HK-2 (cell line): ENCODE results near the gene GNB1.
"Not testable (repeated sequence)": the region's sequence is repeated elsewhere in the genome, so short reads cannot be mapped to it uniquely, and the experiment has no call there.

Experiments
- DNase-seq: peaks from one replicate; pipeline ENCODE4 v3.0.0-alpha.2; 2018; ENCODE audit not compliant: unreplicated experiment

GNB1 gene

GRCh38 chr1:1891349-1892078 lies 627 bp upstream of the GNB1 start:
- peak; percentile 81 for DNase-seq

- DNase-seq = peak; percentile 57
Observed at GRCh38 chr1:1889847-1890505, 911 bp downstream of the GNB1 start.

GRCh38 chr1:1889090-1889750 lies 1.7 kb downstream of the GNB1 start:
- no peak for DNase-seq

GRCh38 chr1:1883890-1884289 lies 7.0 kb downstream of the GNB1 start:
- not testable (repeated sequence) for DNase-seq

GRCh38 chr1:1883092-1883873 lies 7.6 kb downstream of the GNB1 start:
- no peak for DNase-seq

- no peak for DNase-seq
Observed at GRCh38 chr1:1881727-1882126, 9.2 kb downstream of the GNB1 start.

- no peak for DNase-seq
Observed at GRCh38 chr1:1880617-1881312, 10.1 kb downstream of the GNB1 start.

GRCh38 chr1:1879942-1880341 lies 10.9 kb downstream of the GNB1 start:
- no peak for DNase-seq

- no peak for DNase-seq
Observed at GRCh38 chr1:1877865-1878436, 12.9 kb downstream of the GNB1 start.

GRCh38 chr1:1876335-1876930 lies 14.5 kb downstream of the GNB1 start:
- DNase-seq = no peak

- DNase-seq = no peak
Observed at GRCh38 chr1:1875932-1876331, 15.0 kb downstream of the GNB1 start.

GRCh38 chr1:1874901-1875300 lies 16.0 kb downstream of the GNB1 start:
- DNase-seq = no peak

- no peak for DNase-seq
Observed at GRCh38 chr1:1873186-1873585, 17.7 kb downstream of the GNB1 start.

GRCh38 chr1:1872329-1872994 lies 18.4 kb downstream of the GNB1 start:
- DNase-seq = no peak

GRCh38 chr1:1869469-1869868 lies 21.4 kb downstream of the GNB1 start:
- no peak for DNase-seq

- no peak for DNase-seq
Observed at GRCh38 chr1:1867164-1867563, 23.7 kb downstream of the GNB1 start.

- DNase-seq = no peak
Observed at GRCh38 chr1:1862905-1863547, 27.9 kb downstream of the GNB1 start.

- not testable (repeated sequence) for DNase-seq
Observed at GRCh38 chr1:1861761-1862310, 29.1 kb downstream of the GNB1 start.

GRCh38 chr1:1861339-1861730 lies 29.6 kb downstream of the GNB1 start:
- no peak for DNase-seq
